NCI-H524 treated with DMSO at 0.1 percent for 48 hours (cell line): ENCODE measurements around the gene FBXL17.

Source experiments
- DNase-seq: peaks from one replicate; lab custom pipeline; 2025; lab: John Stamatoyannopoulos, UW

The FBXL17 gene

DNA sequence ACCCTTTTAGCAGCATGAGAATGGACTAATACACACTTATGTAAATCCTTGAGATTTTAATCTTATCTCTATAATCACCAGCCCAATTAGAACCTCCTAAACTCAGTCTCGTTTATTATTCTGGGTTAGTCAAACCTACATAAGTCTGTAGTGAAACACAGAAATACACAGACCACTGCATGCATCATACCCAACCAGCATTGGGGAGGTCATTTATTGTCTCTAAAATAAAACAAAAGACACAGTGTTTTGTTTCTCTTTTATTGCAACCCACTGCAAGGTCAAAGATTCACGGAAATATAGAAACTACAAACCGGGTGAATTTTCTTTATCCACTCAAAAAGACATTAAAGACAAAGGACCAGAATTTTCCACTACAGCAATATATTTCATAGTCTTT, 523.1 kb downstream of the FBXL17 start:
- DNase-seq: no peak

DNA sequence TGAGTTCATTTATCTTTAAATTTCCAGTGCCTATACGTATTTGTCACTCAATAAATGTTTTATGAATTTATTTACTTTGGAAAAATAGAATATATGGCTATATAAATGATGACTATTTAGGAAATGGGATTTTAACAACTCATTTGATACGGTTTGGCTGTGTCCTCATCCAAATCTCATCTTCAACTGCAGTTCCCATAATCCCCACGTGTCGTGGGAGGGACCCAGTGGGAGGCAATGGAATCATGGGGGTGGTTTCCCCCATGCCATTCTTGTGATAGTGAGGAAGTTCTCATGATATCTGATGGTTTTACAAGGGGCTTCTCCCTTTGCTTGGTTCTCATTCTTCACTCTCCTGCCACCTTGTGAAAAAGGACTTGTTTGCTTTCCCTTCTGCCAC, 523.6 kb downstream of the FBXL17 start:
- DNase-seq: no peak

DNA sequence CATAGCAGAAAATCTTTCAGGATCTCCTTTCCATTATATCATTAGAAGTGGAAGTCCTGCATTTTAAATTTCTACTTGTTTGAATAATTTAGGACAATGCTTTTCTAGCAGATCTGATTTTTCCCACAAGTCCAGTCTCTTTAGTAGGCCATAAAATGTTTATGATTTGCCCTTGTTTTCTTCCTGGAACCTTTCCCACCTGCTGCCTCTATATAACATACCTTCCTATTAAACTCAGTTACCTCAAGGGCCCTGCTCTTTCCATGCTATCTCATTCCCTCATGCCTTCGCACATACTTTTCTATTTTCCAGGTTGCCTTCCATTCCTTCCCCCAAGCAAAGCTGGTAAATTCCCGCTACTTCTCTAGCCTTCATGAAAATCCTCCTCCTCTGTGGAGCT, 524.1 kb downstream of the FBXL17 start:
- no peak for DNase-seq

DNA sequence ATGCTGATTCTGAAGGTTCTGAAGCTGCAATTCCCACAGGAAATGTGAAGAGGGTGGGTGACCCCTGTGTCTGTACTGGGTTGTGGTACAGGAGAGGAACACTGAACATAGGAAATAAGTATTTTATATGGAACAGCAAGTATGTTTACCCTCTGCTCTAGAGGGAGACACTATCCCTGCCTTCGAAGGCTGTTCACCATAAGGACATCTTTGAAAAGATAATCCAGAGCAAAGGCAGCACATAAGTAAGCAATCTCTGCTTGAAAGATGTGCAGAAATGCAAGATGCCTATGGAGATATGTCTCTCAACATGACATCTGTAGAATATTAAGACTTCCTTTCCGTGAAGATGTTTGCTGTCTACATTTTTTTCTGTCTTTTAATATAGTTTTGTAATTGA, 526.7 kb downstream of the FBXL17 start:
- DNase-seq: no peak

DNA sequence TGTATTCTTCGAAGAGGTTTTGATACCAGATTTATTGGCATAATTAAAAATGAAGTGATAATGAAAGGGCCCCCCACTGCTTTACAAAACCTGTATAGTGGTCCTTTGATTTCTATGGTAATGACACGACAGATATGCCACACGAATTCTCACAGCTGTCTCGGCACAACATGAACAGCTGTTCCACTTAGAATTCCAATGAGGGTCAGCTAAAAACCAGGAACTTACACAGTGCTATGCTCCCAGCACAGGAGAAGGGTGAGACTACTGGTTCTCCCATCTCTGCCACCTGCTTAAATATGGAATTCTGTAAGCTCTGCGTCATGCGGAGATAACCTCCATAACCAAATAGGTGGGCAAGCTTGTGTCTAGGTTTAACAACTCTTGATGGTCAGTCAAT, 528.2 kb downstream of the FBXL17 start:
- peak; percentile 36 for DNase-seq

DNA sequence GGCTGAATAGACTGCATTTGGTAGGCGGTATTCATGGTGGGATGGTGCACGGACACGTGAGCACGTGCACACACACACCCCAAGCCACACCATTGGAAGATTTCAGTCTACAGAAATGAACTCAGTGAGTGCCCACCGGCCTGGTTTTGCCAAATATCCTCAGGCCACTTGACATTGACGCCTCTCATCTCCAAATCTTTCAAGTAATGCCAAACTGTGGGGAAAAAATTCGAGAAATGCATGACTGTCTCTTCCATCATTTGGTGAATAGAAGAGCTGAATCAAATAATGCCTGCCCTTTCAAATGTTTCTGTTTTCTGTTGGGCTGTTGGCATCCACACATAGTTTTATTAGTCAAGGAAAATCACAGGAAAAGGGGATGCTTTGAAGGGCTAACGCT, 528.9 kb downstream of the FBXL17 start:
- DNase-seq: no peak

DNA sequence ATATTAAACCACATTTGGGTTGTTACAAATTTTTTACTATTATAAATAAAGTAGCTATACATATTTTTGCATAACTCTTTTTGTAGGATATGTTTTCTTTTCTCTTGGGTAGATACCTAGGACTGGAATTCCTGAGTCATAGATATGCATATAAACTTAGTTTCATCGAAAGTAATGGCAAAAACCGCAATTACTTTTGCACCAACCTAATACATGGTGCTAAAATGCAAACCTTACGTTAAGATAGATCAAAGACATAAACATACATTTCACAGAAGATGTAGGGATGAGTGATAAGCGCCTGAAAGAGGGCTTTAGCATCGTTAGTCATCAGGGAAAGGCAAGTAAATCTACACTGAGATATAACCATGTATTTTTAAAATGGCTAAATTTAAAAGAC, 532.8 kb downstream of the FBXL17 start:
- DNase-seq: no peak

DNA sequence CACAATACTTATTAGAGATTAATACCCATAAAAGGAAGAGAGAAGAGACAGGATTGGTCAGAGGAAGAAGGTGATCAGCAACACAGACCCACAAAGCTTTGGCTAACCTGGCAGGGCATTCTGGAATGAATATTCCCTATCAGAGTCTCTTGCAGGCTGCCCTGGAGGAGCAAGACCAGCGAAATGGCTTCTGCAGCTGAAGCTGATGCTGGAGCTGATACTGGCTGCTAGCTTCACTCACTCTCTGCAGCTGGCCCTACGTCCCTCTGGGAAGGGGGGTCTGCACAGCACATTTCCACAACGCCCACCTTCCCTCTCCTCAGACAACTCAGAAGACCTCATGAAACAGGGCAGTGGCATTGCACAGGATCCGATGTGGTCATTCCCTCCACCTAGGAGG, 541.3 kb downstream of the FBXL17 start:
- DNase-seq: no peak

DNA sequence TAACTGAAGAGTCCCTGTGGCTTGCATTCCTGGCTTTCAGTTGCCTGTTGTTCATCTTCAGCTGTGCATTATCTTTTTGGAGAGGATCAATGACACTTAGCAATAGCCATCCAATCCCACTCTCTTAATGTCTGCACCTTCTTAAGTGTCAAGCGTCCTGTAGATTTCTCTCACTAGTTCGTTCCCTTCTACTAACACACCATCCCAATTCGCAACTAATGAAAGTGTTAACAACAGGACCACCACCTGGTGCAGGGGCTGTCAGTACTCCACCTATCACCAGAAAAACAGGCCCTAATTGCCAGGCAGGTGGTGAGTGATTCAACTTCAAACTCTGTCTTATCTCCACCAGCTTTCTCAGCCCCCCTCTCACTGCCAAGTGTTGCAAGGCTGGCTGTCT, 541.7 kb downstream of the FBXL17 start:
- no peak for DNase-seq

DNA sequence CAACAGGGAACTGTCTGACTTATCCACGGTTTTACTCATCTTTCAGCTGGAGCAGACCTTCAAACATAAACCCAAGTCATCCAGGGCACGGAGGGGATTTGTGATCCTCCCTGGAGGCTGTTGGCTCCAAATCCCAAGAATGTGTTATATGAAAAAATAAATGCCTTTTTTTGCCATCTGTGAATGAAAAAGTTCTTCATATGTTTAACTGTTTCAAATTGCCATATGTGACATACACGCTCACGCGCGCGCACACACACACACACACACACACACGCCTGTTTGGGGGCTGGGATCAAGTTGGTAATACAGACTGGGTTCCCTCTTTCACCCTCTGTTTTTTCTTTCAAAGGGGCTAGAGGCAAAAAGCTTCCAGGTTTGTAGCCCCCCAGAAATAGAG, 546.8 kb downstream of the FBXL17 start:
- no peak for DNase-seq

DNA sequence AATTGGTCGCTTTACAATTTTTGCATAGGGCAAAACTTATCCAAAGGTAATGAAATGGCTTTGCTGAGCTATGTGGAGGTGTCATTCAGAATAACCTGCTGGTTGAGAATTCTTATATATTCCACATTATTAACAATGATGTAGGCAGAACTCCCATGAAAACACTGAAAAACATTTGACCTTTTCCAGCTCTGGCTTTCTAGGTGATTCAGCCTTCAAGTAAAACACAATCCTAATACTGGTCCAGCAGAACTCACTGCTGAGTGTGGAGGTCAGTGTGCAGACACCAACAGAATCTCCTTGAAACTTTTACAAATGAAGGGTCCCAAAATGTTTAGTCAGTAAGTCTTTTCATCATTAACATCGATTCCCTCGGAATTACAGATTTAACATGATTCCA, 549.2 kb downstream of the FBXL17 start:
- no peak for DNase-seq

DNA sequence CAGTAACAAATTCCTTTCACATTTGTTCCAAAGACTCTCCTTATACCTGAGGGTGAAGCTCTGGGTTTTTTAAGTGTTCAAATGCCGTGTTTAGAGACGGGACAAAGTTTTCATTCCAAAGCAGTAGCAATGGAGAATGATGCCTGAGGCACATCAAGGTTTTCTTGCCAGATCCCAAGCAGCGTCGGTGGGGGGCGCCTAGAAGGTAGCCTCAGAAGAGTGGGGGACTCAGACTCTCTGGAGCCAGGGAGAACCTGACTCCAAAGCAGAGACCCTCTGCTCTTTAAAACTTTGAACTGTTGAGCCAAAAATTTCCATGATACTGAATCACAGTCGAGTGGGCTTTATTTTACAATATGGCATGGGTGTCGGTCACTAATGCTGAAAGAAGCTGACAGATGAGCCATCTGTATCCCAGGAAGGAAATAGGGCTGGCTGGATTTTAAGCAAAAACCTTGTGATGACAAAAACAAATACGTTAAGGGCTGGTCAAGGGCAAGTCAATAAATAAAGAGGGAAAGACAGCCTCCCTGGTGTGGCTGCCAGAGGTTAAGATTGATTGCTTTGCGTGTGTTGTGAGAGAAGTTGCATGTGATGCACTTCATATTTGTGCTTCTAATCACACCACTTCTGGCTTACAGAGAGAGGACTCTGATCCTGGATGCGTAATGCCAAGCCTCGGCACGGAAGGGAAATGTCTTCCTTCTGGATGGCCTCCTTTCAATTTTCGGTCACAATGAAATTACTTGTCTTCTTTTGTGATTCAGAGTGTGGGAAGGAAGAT, 550.1 kb downstream of the FBXL17 start:
- DNase-seq: no peak

DNA sequence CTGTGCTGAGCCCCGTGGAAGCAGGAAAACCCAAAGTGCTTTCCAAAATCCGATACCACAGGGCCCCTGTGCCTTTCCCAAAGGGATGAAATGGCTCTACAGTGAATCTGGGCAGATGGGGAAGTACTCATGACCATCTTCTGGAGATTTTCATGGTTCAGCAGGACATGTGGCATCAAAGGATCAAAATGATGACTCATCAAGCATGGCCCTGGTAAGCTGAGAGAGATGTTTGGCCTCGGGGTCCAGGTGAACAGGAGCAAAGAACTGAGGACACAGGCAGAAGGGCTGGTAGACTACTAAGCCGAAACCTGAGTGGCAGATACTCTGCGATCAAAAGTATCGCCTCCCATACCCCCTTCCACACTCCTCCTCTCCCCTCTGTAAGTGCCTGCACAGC, 551.1 kb downstream of the FBXL17 start:
- DNase-seq: no peak

DNA sequence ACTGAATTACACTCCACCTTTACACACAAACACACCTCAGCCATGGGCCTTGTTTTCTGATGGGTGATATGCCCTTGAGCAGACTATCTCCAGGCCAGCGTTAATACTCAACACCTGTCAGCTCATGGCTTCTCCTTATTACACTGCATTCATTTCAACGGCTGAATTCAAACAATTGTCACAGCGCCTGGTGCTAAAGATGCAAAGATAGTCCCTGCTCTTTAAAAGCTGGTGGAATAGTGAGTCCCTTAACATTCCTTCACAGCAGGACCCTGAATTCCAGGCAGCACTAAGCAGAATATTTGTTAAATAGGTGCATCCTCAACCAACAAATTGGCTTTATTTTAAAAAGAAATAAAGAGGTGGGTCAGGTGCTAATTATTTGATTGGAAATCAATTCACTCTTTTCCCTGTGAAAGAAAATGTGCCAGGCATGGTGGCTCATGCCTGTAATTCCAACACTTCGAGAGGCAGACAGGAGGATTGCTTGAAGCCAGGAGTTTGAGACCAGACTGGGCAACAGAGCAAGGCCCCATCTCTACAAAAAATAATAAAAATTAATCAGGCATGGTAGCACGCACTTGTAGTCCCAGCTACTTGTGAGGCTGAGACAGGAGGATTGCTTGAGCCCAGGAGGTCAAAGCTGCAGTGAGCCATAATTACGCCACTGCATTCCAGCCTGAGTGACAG, 555.4 kb downstream of the FBXL17 start:
- no peak for DNase-seq

DNA sequence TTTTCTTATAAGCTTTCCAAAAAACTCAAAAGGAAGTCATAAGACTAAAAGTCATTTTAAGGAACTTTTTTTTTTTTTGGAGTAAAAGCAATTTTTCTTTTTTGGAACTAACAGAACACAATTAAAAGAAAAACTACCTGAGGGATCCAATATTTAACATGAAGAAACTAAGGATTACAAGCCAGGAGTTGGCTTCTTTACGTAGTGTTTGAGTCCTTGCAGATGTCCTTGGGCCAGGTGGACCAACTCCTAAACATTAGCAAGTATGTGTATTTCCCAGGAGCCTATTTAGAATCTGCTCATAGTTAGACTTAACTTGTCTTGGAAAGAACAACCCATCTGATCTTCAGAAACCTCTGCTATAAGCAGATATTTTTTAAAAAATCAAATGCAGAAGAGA, 557.1 kb downstream of the FBXL17 start:
- DNase-seq: no peak

DNA sequence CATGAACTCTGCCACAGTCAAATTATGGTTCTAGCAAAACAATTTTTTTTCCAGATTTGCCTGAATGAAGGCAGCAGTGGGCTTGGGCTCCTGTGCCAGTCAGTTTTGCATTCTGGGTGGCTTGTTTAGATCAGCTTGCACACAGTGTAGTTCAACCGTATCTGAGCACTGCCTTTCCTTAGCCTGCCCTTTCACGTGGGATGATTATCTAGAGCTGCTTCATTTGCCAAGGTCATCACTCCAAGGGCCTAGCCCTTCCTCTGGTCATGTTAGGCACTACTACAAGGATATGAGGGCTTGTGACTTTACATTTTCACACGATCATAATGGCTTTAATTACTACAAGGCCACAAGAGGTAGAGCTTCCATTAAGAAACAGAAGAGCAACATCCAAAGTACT, 560.6 kb downstream of the FBXL17 start:
- DNase-seq: no peak

DNA sequence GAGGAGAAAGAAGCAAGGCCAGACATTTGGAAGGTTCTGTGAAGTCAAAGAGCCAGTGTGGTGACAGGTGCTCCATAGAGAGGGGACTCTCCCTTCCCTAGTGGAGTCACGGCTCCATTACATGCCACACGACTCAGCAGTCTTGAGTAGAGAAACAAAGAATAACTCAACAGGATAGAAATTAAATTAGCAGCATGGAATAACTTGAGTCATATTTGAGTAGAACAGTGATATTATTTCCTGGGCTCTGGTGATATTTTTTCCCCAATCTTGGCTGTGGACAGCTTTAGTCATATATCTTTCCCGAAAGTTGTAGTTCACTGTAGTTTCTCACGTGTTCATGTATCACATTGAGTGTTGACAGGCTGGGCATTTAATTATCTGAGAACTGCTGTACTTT, 561.5 kb downstream of the FBXL17 start:
- DNase-seq: no peak

DNA sequence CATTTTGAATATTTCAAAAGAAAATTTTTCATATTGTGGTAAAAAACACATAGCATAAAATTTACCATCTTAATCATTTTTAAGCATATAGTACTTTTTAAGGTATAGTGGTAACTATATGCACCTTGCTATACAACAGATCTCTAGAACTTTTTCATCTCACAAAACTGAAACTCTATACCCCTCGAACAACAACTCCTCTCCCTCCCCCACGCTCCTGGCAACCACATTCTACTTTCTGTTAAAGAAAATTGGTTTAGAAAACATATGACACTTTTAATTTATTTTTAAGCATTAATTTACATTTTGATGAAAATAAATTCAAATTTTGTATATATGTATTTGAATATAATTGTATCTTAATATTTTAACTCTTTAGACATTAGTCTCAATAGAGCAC, 563.9 kb downstream of the FBXL17 start:
- DNase-seq: no peak

DNA sequence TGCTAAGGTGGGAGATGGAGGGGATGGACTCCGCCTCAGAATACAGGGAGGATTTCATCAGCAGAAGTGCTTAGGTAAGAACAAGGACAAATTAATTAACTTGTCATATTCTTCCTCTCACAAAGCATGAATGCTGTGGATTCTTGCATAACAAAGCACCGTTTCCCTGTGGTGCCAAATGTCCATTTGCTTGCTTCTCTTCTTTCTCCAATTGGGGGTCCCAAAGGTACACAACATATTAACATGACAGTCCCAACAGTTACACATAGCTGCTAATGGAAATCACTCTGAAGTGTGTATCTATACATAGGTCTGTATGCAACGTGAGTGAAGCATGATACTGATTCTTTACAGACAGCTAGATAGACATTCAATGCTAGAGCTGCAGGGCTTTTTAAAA, 564.5 kb downstream of the FBXL17 start:
- no peak for DNase-seq

DNA sequence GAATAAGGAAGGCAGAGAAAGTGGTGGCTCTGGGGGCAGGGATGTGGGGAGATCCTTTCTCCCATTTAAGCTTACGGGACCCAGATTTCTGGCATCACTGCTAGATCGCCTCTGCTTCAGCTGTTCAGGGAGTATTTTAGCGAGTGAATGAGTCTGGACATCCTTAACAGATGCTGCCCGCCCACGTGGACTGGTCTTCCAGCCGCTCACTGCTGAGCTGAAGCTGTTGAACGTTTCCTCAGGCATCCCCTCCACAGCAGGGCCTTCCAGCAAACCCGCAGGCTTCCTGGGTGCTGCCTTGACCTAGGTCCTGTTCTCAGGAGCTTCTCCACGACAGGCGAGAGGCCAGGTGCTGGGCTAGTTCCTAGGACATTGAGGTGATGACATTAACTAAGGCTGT, 566.8 kb downstream of the FBXL17 start:
- no peak for DNase-seq

DNA sequence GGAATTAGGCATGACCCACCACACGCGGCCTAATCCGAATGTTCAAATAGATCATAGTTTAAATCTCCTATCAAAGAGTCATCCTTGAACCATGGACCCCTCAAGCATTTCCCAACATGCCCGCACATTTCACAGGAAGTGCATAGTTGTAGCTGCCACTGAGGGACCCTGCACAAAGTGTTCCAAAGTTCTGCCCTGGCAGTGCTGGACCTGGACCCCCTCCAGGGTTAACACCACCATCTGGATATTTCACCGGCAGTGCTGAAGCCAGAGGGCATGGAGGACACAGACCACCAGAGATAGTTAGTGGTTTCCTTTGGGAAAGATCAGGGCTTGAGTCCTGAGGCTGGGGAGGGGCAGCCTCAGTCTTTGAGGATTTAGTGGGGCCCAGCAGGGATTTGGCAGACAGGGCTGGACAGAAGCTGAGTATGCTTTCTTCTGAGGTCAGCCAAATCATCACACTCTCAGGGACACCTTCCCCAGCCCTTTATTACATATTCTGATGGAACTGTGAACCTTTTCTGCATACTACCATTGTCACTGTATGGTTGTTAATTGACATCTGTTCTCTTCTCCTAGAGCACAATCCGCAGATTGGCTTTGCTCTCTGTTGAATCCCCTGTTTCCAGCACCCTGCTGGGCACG, 567.6 kb downstream of the FBXL17 start:
- no peak for DNase-seq

DNA sequence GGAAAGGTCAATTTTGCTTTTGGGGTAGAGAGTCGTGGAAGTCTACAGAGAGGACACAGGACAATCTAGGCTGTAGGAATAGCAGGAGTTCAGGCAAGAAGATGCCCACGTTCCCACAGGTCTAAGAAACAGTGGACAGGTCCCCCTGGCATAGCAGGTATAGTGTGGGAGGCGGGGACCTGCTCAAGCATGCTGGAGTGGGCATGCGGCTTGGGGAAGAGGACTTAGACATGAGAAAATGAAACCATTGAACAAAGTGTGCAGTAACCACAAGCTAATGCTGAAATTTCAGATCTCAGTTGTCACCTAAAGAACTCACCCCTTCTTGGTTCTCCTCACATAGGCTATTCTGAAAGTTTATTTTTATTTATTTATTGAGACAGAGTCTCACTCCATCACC, 568.3 kb downstream of the FBXL17 start:
- DNase-seq: no peak

DNA sequence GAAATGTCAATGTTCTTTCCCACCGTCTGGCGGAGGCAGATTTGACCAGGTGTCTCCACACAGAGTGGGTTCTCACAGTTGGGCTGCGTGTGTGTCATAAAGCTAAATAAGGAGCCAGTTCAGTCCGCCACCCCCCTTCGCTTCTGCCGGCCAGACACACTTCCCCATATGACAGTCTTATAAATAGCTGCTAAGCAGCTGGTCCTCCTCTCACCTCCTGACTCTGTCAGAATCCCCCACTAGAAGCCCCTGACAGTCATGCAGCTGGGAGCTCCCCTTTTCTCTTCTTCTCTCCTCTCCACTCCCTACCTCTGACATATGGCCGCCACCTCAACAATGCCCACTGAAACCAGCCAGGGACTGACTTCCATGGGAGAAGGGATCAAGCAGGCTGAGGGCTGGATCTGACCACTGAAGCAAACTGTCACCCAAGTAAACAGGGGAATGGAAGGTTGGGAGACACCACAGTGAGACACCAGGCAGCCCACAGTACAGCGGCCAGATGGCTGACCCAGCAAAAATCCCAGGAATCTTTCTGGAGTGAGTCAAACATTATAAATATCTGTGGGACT, 569.2 kb downstream of the FBXL17 start:
- peak; percentile 18 for DNase-seq
